ENCODE measurements around the gene PPP1R3F. TPM values are rescaled to one million over a fixed set of nuclear protein-coding genes. Genes with fewer than 3 reads are reported as not detected.

The PPP1R3F gene
- total RNA-seq, 2 donors from 2014 or later, result 12.6 to 14.8 TPM

DNA sequence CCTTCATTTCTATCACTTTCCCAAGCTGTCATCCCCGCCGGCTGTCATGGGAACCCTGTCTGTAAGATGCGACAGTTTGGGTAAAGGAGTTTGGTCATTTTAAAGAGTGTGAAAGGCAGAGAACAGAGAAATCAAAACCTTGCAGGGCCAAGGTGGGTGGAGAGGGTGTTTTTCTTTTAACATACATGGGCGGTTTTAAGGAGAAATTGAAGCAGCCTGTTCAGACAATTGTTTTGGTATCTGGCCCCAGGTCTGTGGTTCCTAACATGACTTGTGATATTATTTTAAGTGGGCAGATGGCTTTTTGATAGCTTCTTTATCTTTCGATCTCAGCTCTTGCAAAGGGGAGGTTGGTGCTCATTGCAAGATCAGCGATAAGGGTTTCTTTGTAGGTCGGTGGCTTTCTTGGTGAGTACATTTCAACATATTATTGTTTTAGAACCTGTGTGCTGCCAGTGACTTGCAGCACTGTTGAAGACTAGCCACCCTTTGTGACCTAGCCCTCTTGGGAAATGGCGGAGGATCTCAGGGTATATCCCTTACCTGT lies 3.7 kb downstream of the PPP1R3F start:
- Histone ChIP-seq H3K4me3 (no peak overlapping the region), H3K36me3 (no peaks in the 10 kb centered on the region), H3K27ac (no peak overlapping the region), H3K27me3 (replicated peaks; ENCODE audit: insufficient read depth) (no peaks in the 10 kb centered on the region), H3K9me3 (no peaks in the 10 kb centered on the region), H3K4me1 (ENCODE audit: control insufficient read depth in 1 of 2, low read depth in 2 of 2) (peaks cover 5 to 35% of the 10 kb centered on the region in 2 donors)
- TF ChIP-seq, protein P1, sequence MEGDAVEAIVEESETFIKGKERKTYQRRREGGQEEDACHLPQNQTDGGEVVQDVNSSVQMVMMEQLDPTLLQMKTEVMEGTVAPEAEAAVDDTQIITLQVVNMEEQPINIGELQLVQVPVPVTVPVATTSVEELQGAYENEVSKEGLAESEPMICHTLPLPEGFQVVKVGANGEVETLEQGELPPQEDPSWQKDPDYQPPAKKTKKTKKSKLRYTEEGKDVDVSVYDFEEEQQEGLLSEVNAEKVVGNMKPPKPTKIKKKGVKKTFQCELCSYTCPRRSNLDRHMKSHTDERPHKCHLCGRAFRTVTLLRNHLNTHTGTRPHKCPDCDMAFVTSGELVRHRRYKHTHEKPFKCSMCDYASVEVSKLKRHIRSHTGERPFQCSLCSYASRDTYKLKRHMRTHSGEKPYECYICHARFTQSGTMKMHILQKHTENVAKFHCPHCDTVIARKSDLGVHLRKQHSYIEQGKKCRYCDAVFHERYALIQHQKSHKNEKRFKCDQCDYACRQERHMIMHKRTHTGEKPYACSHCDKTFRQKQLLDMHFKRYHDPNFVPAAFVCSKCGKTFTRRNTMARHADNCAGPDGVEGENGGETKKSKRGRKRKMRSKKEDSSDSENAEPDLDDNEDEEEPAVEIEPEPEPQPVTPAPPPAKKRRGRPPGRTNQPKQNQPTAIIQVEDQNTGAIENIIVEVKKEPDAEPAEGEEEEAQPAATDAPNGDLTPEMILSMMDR (IDR thresholded peaks at IDR 0.05), result no peak
- DNase-seq (ENCODE audit: low spot score), result no peak
- ATAC-seq (ENCODE audit: insufficient number of reproducible peaks, low FRiP score, low read depth), result no peak

DNA sequence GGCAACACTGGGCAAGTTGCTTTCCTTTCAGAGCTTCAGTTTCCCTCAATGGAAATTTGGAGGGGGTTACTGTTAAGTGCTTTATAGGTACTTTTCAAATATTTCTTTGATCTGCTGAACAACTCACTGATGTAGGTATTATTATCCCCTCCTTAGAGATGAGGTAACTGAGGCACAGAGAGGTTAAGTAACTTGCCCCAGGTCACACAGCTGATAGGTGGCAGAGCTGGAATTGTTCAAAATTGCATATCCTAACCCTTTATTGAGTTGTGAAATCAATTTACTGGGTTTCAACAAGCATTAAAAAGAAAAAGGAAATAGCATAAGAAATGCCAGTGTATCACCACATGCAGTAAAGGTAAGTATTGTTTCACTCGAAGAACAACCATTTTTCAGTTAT lies 6.6 kb downstream of the PPP1R3F start:
- DNase-seq (ENCODE audit: low spot score) (no peak), ATAC-seq (ENCODE audit: insufficient number of reproducible peaks, low FRiP score, low read depth) (no peak)
- no peak overlapping the region for H3K27ac ChIP-seq
- H3K4me3 ChIP-seq, result no peak overlapping the region
- peaks cover 5 to 26% of the 10 kb centered on the region in 2 donors for H3K4me1 ChIP-seq (ENCODE audit: control insufficient read depth in 1 of 2, low read depth in 2 of 2)
- TF ChIP-seq, protein P1 (IDR thresholded peaks at IDR 0.05), result no peak
- H3K9me3 ChIP-seq, result no peaks in the 10 kb centered on the region
- no peaks in the 10 kb centered on the region for H3K27me3 ChIP-seq (replicated peaks; ENCODE audit: insufficient read depth)
- no peaks in the 10 kb centered on the region for H3K36me3 ChIP-seq

DNA sequence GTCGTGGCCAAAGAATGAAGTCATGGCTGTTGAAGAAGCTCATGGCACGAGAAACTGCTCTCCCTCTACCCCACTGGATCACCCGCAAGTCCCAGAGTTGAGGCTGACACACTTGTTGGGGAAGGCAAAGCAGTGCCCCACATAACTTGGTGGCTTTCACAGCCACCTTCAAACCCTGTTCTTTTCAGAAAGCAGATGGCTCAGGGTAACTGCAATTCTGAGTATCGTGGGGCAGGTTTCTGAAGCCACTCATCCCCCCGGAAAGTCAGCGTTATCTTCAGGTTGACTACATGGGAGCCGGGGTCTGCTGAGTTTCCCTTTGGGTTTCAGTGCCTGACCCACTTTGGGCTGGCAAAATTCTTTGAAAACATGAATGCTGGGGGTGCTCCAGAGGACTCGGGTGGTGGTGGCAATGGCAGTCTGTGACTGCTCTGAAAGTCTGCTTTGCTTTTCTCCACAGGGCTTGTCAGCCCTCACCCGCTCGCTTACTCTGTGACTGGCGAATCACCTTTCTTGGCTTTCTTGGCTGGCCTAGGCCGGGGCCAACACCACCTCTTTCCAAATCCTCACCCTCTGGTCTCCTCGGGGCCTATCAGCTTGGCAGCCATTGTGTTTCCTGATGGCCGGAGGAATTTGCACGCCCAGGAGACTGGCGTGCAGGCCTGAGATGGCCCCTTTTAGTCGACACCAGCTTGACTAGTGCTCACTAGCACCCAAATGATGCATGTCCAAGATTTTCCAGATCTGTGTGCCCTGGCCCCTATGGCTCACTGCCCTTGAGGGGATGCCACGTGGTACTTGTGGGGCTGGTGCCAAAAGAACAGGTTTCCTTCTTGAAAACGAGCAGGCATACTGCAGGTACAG lies 7.3 kb downstream of the PPP1R3F start:
- TF ChIP-seq, protein P1 (IDR thresholded peaks at IDR 0.05), result no peak
- peaks cover 3 to 19% of the 10 kb centered on the region in 2 donors for H3K4me1 ChIP-seq (ENCODE audit: control insufficient read depth in 1 of 2, low read depth in 2 of 2)
- H3K27me3 ChIP-seq (replicated peaks; ENCODE audit: insufficient read depth), result no peaks in the 10 kb centered on the region
- no peak overlapping the region for H3K4me3 ChIP-seq
- DNase-seq (ENCODE audit: low spot score), result no peak
- no peaks in the 10 kb centered on the region for H3K36me3 ChIP-seq
- ATAC-seq (ENCODE audit: insufficient number of reproducible peaks, low FRiP score, low read depth), result no peak
- H3K9me3 ChIP-seq, result no peaks in the 10 kb centered on the region
- H3K27ac ChIP-seq, result peak overlapping the region; percentile 28 to 52

DNA sequence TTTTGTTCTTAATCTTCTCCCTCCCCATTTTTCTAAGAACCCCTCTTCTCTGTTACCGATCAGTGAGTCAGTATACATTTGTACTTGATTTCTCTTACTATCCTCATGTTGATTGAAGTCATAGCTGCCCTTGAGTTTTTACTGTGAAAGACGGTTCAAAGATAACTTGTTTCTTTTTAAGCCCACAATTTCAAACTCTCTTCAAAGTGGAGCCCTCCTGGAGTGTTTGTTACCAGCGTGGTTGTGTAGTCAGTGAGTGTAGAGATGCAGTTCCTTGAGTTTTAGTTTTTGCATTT lies 7.9 kb downstream of the PPP1R3F start:
- TF ChIP-seq, protein P1 (IDR thresholded peaks at IDR 0.05), result no peak
- ATAC-seq (ENCODE audit: insufficient number of reproducible peaks, low FRiP score, low read depth), result no peak
- DNase-seq (ENCODE audit: low spot score), result no peak
- H3K9me3 ChIP-seq, result no peaks in the 10 kb centered on the region
- H3K27ac ChIP-seq, result no peak overlapping the region
- H3K4me3 ChIP-seq, result no peak overlapping the region
- peaks cover 0 to 13% of the 10 kb centered on the region in 2 donors for H3K4me1 ChIP-seq (ENCODE audit: control insufficient read depth in 1 of 2, low read depth in 2 of 2)
- H3K36me3 ChIP-seq, result no peaks in the 10 kb centered on the region
- no peaks in the 10 kb centered on the region for H3K27me3 ChIP-seq (replicated peaks; ENCODE audit: insufficient read depth)

DNA sequence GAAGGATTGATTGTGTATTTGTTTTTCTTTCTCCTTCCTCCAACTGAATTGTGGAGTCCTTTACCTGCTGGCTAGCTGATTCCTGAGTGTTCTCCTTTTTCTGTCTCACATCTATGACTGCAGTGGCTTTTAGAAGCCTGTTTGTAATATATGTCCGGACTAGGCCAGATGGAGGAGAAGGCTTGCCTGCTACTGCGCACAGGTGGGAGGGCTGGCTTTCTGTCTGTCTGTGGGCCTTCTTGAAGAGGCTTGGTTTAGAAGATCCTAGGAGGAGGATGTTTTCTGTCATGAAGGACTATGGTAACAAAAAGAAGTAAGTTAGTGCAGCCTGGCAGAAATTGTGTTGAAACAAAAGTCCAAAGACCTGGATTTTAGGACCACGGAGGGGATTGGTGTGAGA lies 8.5 kb downstream of the PPP1R3F start:
- Histone ChIP-seq H3K4me1 (ENCODE audit: control insufficient read depth in 1 of 2, low read depth in 2 of 2) (peaks cover 0 to 9% of the 10 kb centered on the region in 2 donors), H3K27ac (no peak overlapping the region), H3K27me3 (replicated peaks; ENCODE audit: insufficient read depth) (no peaks in the 10 kb centered on the region), H3K9me3 (no peaks in the 10 kb centered on the region), H3K36me3 (no peaks in the 10 kb centered on the region), H3K4me3 (no peak overlapping the region)
- DNase-seq (ENCODE audit: low spot score) (no peak), ATAC-seq (ENCODE audit: insufficient number of reproducible peaks, low FRiP score, low read depth) (no peak)
- TF ChIP-seq, protein P1 (IDR thresholded peaks at IDR 0.05), result no peak

All from thoracic aorta (tissue), 2 donors.